GM23338 (cell line): ENCODE data around the gene C1orf74.

Experiments used
- CREB1 ChIP-seq: fragments of 250-450 bp; sonication (Bioruptor Pico); IDR thresholded peaks from 2 replicates; pipeline ENCODE4 v1.5.0; 2020; ENCODE audit warnings: low read depth, mild to moderate bottlenecking, moderate library complexity
- CTCF ChIP-seq, 2 experiments: fragments of 200-600 bp in 1 of 2; sonication (generic) in 1 of 2; conservative IDR thresholded peaks; 2 replicates each; pipeline versions ENCODE4 v1.5.1 to v1.6.1; 2016 to 2017; ENCODE audit warnings: antibody characterized with exemption in 2 of 2, low read depth in 2 of 2, mild to moderate bottlenecking in 2 of 2, moderate library complexity in 1 of 2
- EZH2 ChIP-seq: fragments of 200-600 bp; sonication (generic); IDR thresholded peaks from one replicate; pipeline ENCODE4 v1.8.0; 2017; ENCODE audit warnings: antibody characterized with exemption, mild to moderate bottlenecking, low read depth; ENCODE audit not compliant: unreplicated experiment
- EZH2phosphoT487 ChIP-seq: fragments of 200-600 bp; sonication (generic); IDR thresholded peaks from one replicate; pipeline ENCODE4 v1.8.1; 2018; ENCODE audit warnings: antibody characterized with exemption; ENCODE audit not compliant: unreplicated experiment
- POLR2AphosphoS5 ChIP-seq: IDR thresholded peaks from 2 replicates; pipeline ENCODE4 v1.6.1; 2016; ENCODE audit warnings: antibody characterized with exemption, low read depth
- REST ChIP-seq: IDR thresholded peaks from one replicate; pipeline ENCODE4 v1.6.1; 2018; ENCODE audit warnings: antibody characterized with exemption; ENCODE audit not compliant: unreplicated experiment

- TF ChIP-seq CTCF (conservative IDR thresholded peaks at IDR 0.05; ENCODE audit: low read depth in 2 of 2), result no peak
- TF ChIP-seq EZH2phosphoT487, result no peak
- TF ChIP-seq REST, result no peak
- TF ChIP-seq POLR2AphosphoS5, result no peak
- no peak for TF ChIP-seq EZH2
- no peak for TF ChIP-seq CREB1 (CRISPR knock-in tag)
Measured at GRCh38 chr1:209830722-209831121, 46.4 kb upstream of the C1orf74 start.
